Measurements from ENCODE around the gene CSK.
A peak's percentile ranks its signal among the peaks of the same experiment; 100 is the strongest.

The CSK gene

GRCh38 chr15:74826364-74826819 lies 44.5 kb downstream of the CSK start, which contains the start of gene CPLX3:
CPLX3 (plus strand) TSS chr15:74826627; CDS start chr15:74826704, 77 bp downstream.
- DNase-seq (ENCODE audit: low read depth): peak; percentile 24

DNA sequence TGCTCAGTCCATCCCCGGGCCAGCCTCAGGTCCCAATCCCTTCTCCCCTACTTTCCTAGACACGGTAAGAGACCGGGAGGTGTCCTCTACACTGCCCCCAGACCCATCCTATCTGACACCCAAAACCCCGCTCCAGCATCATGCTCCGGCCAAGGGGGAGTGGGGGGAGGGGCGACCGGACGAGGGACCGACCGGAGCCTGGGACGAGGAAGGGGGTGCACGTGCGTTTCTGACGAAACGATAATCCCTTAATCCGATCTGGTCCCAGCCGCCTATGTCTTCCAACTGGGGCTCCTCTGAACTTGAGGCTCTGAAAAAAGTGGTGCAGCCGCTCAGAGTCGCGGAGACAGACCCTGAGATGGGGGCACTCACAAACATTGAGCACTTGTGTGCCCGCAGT lies 45.0 kb downstream of the CSK start:
- no peak for DNase-seq (ENCODE audit: low read depth)

DNA sequence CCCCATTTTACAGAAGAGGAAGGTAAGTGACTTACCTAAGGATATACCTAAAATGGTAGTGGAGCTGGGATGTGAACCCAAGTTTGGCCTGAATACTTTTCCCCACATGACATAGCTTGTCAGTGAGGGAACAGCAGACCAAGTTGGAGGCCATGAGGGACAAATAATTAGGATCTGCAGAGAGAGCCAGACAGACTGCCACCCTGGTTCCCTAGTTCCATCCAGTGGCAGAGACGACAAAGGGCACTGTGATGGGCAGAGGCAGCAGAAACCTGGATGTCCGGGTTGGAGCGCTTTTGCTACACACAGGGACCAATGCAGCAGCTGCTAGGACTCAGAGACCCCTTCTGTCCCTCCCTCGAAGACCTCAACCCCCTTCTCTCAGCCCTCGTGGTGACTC lies 45.7 kb downstream of the CSK start:
- no peak for DNase-seq (ENCODE audit: low read depth)

- no peak for DNase-seq (ENCODE audit: low read depth)
These were observed 47.0 kb downstream of the CSK start for GRCh38 chr15:74828835-74829234.

- DNase-seq (ENCODE audit: low read depth): no peak
These were observed 47.6 kb downstream of the CSK start for GRCh38 chr15:74829486-74829885.

DNA sequence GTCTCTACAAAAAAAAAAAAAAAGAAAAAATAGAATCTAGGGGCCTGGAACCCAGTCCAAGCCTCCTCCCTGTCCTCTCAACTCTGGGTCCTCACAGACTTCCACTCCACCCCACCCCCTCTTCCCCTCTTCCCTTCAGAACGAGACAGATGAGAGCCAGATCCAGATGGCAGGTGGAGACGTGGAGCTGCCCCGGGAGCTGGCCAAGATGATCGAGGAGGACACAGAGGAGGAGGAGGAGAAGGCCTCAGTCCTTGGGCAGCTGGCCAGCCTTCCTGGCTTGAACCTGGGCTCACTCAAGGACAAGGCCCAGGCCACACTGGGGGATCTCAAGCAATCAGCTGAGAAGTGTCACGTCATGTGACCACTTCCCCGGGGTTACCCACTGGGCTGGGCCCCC lies 48.1 kb downstream of the CSK start:
- DNase-seq (ENCODE audit: low read depth): no peak

GRCh38 chr15:74830868-74831267 lies 49.0 kb downstream of the CSK start:
- DNase-seq (ENCODE audit: low read depth): no peak

GRCh38 chr15:74831813-74832495 lies 50.1 kb downstream of the CSK start:
- DNase-seq (ENCODE audit: low read depth): no peak

- DNase-seq (ENCODE audit: low read depth): no peak
These were observed 50.9 kb downstream of the CSK start for GRCh38 chr15:74832826-74833225.

DNA sequence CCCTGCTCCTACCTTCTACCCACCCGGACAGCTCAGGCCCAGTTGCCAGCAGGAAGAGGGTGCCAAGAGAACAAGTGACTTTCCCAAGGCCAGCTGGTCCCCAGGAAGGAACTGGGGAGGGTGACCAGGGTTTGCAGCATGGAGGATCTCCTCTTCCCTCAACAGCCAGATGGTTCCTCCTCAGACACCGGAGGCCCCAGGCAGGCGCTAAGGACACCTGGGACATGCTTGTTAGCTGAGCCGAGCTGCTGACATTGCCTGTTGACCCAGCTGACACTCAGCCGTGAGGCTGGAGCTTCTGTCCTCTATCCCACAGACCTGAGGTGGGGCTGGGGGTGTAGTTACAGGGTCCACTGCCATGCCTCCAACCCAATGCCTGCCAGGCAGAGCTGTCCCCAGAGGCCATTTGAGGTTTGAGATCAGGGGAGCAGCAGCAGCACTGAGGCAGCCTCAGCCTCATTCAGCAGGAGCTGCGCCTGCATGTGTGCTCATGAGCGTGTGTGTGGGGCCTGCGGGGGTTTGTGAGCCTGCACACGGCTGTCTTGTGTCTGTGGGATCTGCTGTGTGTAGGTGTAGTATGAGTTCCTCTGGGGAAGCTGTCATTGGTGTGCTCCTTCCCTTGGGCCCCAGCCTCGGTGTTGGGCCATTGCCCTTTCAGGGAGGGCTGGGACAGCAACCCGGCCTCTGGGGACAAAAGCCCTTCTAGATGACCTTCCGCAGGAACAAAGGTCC lies 51.7 kb downstream of the CSK start:
- no peak for DNase-seq (ENCODE audit: low read depth)

DNA sequence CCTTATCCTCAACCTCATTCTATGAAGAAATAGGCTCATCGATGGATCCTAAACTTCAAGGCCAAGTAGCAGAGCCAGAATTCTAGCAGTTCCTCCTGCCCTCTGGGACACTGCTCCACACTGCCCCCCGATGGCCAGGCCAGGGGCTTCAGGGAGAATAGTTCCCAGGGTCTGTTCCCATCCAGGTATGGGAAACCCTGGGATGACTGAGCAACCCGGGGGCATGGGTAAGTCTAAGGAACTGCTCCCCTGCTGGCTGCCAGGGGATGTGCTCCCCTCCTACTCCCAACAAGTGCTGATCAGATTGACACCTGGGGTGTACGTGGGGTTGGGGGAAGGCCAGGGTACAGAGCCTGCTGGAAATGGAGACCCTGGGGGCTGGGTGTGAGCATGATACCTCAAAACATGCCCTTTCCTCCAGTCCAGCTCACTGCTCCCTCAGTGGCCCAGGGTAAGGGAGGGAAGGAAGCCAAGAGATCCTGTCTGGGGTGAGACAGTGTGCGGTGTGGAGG lies 53.5 kb downstream of the CSK start:
- DNase-seq (ENCODE audit: low read depth): peak; percentile 40

DNA sequence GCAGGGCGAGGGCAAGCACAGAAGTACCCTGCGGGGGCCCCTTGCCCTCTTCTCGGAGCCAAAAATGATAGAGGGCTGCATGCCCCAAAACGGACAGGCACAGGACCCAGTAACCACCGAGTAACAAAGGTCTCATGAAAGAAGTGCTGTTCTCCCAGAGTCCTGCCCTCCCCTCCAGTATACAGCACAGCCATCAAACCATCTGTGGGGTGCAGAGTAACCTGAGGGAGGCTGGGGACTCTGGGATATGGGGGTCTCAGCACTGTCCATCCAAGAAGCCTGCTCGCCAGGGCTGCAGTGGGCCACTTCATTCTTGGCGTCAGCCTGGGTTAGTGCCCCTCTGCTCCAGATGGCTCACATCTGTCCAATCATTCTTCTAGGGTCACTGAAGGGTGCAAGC lies 55.0 kb downstream of the CSK start:
- DNase-seq (ENCODE audit: low read depth): no peak

- DNase-seq (ENCODE audit: low read depth): no peak
These were observed 55.7 kb downstream of the CSK start for GRCh38 chr15:74837482-74838136.

DNA sequence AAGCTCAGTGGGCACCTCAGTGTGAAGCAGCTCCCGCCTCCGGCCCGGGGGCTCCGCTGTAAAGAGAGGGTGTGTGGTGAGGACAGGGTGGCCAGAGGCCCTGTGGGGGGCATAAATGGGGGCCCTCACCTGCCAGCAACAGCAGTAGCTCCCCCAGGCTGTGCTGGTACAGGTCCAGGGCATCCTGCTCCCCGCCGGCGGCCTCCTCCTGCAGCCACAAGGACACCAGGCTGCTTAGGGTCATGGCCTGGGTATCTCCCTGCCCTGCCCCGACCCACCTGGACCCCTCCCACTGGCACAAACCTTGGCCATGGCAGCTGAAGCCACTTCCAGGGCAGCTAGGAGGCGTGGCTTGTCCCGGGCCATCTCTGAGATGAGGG lies 56.2 kb downstream of the CSK start:
- no peak for DNase-seq (ENCODE audit: low read depth)

DNA sequence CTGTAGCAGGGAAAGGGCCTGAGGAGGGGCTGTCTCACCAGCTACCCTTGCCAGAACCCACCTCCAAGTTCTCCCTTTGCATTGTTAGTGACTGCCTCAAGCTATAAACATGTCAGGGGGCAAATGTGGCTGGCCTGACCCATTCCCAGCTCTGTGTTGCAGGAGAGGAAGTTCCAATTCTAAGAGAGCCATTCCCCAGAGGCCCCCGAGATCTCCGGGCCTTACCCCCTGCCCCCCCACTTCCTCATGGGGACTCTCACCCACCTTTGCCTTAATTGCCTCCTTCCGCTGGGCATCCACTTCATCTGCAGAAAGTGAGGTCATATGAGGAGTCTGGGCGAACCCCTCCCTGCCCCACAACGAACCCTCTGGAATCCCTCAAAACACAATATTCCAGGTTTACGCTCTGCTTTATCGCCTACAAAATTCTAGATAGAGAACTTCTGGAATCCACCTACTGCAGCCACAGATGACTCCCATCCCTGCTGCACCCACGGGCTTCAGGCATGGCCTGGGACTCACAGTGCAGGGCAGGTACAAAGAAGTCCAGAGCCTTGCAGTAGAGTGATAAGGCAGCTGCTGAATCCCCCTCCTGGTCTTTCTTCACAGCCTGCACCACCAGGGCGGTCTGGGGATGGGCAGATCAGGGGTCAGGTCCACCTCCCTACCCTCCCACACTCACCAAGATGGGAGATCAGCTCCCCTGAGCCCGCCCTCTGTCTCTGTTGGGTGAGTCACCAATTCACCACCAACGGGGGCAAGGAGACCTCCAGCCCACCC lies 57.1 kb downstream of the CSK start:
- no peak for DNase-seq (ENCODE audit: low read depth)

DNA sequence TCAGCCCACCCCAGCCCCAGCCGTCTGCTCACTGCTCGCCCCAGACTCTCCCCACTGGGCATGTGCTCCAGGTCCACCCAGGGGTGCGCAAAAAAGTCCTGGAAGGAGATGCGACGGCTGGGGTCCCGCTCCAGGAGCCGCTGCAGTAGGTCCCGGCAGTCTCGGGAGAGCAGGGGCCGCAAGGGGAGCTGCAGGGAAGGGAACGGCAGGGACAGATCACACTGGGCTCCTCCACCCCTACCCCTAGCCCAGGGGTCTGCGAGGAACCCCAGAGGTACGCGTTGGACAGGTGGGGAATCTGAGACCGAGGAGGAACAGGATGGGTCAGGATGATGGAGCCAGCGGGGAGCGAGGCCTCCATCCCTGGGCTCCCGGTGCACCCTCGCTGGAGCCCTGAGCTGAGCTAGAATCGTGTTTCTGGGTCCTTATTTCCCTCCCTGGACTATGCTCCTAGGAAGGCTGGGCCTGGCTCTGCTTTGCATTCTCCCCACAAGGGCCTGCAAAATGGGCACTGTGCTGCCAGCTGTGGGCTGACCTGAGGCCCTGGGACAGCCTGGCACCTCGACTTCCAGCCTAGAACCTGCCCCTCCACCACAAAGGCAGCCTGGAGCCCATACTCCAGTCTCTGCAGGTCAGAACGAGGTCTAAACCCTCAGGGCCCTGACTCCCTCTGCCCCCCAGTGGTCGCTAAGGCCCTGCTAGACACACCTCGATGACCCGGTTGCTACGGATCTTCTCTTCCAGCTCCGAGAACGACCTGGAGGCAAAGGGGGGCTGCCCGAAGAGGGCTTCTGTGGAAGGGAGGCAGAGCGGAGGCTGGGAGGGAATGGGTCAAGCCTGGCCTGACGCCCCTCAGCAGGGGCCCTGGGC lies 57.9 kb downstream of the CSK start:
- DNase-seq (ENCODE audit: low read depth): no peak

DNA sequence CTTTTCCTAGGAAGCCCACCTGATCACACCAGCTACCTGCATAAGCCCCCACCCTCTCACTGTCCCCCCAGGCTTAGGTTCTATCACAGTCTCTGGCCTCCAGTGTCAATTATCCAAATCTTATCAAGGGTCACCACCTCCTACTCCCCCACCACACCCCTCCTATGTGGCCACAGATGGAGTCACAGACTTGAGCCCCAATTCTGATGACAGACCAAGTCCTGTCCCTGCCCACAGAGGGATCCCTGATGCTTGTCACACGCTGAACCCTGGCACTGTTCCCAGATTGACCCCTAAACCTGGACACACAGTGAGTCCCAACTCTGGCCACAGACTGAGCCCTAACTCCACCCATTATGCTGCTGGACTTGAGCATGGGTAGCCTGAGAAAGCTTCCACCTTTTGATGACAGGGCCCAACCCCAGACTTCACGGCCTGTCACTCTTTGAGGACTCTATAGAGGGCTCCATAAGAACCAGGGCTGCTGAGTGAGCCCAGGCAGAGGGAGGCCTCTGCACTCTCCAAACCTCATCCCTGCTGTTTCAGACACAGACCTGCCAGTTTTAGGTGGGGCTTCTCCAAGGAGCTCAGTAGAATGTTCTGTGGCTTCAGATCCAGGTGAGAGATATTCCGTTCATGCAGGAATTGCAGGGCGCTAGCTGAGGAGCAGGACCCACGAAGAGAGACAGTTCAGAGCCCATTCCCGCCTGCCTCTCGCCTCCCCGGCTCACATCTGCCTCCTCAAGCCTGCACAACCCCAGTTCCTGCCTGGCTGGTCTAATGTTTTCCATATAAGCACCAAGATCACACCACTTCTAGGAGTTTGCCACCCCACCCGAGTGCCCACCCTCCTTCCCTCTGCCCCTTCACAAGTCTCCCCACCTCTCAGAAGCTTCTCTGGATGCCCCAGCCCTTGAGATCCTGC lies 59.2 kb downstream of the CSK start:
- DNase-seq (ENCODE audit: low read depth): no peak

DNA sequence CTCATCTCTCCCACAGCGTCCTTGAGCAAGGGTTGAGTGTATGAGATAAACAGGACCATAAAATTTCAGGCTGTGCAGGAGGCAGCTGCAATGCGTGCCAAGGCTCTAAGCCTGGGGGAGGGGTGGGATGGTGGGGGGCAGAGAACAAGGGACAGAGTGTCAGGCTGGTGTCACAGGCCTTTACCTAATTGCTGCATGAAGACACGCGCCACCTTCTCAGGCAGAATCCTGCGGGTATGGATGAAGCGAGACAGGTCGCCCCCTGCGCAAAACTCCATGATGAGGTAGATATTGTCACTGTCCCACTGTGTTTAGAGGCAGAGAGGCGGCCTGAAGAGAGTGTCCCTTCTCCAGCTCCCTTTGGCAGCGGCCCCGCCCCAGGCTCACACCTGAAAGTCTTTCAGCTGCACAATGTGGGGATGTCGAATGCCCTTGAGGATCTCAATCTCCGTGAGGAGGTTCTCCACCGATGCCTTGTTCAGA lies 60.1 kb downstream of the CSK start:
- DNase-seq (ENCODE audit: low read depth): no peak

DNA sequence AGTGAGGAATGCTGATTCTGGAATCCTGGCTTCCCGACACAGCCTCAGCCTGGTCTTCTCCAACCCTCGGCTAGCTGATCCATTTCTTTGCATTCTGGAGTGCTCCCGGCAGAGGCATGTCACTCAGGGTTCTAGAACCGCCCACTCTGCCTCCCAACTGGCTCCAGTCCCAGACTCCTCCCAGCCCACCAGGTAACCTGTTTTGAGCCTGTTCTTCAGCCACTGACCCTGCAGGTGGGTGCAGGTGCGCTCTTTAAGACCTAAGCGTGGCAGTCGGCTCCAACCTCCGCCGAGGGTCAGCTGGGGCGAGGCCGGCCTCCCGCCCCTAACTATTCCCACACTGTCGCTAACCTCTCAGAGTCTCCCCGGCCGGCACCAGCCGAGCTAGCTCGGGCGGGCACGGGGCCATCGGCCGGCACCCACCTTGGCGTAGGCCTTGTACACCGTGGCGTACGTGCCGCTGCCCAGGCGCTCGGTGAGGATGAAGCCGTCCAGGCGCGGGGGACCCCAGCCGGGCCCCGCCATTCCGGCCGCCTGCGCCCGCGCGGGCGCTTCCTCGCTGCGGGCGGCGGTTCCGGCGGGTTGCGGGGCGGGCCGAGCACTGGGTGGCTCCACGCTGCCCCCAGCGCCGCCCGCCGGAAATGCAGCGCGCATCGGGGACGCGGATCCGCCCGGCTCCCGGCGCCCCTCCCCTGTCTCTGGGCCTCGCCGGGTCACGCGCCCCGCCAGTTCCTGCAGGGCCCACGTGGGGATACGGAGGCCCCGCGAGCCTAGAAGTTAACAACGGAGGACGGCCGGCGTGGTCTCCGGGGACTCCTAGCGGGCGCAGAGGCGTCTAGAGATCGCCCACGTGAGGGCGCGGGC lies 60.9 kb downstream of the CSK start, which contains the start of gene ULK3:
TSS of gene ULK3 (minus strand) at position 576 of the 864 bp plus-strand sequence. CDS start at position 525, 51 bp downstream.
- DNase-seq (ENCODE audit: low read depth): peak; percentile 94
